ENCODE measurements around the gene FGF19. TPM values are rescaled to one million over a fixed set of nuclear protein-coding genes. Genes with fewer than 3 reads are reported as not detected.

Gene FGF19, protein sequence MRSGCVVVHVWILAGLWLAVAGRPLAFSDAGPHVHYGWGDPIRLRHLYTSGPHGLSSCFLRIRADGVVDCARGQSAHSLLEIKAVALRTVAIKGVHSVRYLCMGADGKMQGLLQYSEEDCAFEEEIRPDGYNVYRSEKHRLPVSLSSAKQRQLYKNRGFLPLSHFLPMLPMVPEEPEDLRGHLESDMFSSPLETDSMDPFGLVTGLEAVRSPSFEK
- not detected in 2 replicates for total RNA-seq (2014; rRNA removed; shearing (Covaris generic))

- in situ Hi-C loops (cut with HindIII; ENCODE audit: low sequenced_read_pairs), result no loop called here
- no peak for DNase-seq (ENCODE audit: low spot score)
Measured at GRCh38 chr11:69703768-69704507, at the start of gene FGF19. Gene FGF19, minus strand, starts transcription at chr11:69704022. Its CDS starts 146 bp downstream, at chr11:69703876.

DNA sequence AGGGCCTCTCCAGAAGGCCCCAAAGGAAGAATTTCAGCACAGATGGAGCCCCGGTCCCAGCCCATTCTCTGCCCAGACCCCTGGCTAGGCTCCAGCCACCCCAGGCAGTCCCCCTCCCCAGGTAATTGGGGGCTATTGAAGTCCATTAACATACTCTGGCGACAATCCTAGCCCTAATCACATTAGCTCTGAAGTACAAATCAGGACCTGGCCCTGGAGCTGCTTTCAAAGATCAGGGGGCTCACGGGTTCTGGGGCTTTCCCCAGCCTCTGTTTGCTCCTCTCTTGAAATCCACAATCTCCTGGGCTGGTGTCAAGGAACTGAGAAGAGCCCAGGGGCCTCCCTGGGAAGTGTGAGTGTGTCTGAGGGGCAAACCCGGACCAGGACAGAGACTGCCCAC, 49.1 kb upstream of the FGF19 start:
- DNase-seq (ENCODE audit: low spot score), result no peak
- in situ Hi-C loops (cut with HindIII; ENCODE audit: low sequenced_read_pairs), result no loop called here

DNA sequence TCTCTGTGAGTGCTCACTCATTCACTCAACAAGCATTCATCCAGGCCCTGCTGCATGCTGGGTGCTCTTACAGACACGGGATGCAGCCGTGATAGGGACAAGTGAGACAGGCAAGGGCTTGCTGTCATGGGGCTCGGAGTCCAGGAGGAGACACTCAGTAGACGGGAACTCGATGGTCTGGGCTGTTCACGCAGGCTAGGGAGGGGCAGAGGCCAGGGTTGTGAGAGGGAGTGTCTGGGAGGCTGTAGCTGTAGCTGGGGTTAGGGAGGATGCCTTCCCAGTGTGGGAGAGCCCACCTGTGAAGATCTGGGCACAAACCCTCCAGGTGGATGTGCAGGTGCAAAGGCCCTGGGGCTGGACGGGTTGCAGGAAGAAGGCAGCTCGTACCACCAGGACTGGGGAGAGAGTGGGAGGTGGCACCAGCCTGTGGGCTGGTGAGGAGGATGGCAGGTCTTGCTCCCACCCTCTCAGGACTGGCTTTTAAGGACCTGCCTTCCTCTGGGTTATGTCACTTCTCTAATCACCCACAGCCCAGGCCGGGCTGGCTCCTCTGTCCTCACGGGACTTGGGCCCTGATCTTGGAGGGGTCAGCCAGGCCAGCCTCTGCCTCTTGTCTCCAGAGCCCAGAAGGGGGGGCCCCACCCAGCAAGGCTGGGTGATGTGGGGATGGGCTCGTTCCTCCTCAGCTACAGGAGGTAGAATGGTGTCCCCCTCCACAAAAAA, 47.2 kb upstream of the FGF19 start:
- in situ Hi-C loops (cut with HindIII; ENCODE audit: low sequenced_read_pairs), result no loop called here
- no peak for DNase-seq (ENCODE audit: low spot score)

GRCh38 chr11:69750108-69750850, 46.5 kb upstream of the FGF19 start:
- in situ Hi-C loops (cut with HindIII; ENCODE audit: low sequenced_read_pairs), result no loop called here
- no peak for DNase-seq (ENCODE audit: low spot score)

DNA sequence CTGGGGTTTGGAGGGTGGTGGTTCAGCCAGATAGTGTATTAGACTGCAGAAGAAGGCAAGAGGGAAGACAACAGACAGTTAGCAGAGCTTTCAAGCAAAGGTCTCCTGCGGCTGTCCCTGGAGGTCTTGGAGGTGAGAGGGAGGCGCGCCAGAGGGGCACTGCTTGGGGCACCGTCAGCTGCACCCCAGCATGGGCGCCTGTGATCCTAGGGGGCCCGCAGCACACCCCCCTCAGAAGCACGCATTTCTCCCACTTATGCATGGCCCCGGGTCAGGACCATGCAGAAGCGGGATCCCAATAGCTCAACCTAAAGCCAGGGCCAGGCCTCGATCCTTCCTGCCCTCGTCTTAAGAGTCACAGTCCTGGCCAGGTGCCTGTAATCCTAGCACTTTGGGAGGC, 44.8 kb upstream of the FGF19 start:
- DNase-seq (ENCODE audit: low spot score), result no peak
- in situ Hi-C loops (cut with HindIII; ENCODE audit: low sequenced_read_pairs), result no loop called here

DNA sequence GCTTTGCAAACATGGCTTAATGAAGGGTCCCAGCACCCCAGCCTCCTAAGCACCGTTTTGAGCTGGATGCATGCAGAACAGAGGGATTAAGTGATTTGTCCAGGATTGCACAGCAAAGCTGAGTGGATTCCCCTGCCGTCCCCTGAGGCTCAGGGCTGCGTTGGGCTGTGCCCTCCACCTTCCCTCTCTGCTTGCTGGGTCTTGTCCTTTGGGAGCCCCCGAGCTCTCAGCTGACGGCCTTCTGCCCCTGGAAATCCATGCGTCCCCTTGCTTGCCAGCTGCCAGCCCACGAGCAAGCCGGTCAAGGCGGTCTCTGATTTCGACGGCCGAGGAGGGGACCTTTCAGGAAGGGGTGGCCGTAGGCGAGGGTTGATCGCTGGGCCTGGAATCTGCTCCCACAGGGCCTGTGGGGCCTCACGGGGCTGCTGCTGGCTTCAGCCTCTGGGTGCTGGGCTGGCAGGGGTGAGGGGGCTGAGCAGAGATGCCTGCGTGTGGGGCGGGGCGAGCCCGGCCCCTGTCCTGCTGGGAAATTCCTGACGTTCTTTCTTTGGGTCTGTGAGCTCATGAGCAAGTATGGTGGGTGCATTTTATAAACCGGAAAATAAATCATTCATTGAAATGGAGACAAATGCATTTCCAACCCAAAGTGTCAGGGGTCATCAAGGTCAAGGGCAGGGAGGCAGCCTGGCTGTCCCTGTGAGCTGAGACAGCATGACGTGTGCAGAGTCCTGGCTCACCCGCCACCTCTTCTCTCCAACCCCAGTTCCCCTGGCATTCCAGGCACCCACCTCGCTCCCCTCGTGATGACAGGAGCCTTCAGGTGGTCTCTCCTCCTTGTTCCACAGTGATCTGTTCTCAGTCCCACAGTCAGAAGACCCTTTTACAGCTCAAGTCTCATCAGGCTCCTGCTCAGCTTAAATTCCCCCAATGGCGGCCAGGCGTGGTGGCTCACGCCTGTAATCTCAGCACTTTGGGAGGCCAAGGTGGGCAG, 43.2 kb upstream of the FGF19 start:
- no peak for DNase-seq (ENCODE audit: low spot score)
- in situ Hi-C loops (cut with HindIII; ENCODE audit: low sequenced_read_pairs), result no loop called here

DNA sequence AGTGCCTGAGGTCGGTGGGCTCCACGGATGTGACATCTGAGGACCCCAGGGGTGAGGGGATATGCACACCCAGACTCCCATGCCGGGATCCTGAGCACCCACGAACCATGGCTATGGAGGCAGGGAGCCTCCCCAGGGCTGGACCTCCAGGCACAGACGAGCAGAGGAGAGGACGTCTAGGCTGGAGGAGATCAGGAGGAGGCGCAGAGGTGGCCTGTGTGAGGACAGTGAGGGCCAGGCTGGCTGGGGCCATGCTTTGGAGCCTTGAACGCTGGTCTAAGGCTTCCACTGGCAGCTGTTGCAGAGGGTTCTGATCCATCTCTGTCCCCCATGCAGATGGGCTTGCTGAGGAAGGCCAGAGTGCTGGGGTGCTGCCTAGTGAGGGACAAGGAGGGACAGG, 42.3 kb upstream of the FGF19 start:
- DNase-seq (ENCODE audit: low spot score), result no peak
- in situ Hi-C loops (cut with HindIII; ENCODE audit: low sequenced_read_pairs), result no loop called here

DNA sequence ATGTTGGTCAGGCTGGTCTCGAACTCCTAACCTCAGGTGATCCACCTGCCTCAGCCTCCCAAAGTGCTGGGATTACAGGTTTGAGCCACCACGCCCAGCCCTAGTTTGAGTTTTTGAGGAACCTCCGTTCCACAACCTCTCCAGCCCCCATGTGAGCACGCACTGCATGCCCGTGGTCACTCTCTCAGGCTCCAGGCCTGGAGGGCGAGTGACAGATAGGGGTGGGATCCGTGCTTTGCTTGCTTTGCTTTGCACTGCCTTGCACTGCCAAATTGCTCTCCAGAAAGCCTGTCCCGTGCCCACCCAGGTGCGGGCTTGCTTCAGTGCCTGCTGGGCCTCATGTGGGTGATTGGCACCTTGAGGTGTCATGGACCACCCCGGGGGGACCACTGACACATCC, 41.4 kb upstream of the FGF19 start:
- DNase-seq (ENCODE audit: low spot score), result no peak
- in situ Hi-C loops (cut with HindIII; ENCODE audit: low sequenced_read_pairs), result no loop called here

- in situ Hi-C loops (cut with HindIII; ENCODE audit: low sequenced_read_pairs), result no loop called here
- DNase-seq (ENCODE audit: low spot score), result no peak
Measured at GRCh38 chr11:69744435-69744834, 40.6 kb upstream of the FGF19 start.

DNA sequence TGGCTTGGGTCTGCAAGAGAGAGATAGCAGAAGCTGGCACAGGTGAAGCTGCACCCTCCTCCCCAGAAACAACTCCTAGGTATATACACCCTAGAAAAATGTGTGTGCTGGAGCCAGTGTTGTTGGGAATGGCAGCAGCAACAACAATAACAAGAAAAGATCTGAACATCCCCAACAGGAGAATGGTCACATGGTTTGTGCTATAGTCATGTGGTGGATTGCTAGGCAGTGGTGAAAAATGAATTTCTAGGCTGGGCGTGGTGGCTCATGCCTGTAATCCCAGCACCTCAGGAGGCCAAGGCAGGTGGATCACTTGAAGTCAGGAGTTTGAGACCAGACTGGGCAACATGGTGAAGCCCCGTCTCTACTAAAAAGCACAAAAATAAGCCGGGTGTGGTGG, 31.0 kb upstream of the FGF19 start:
- no peak for DNase-seq (ENCODE audit: low spot score)
- in situ Hi-C loops (cut with HindIII; ENCODE audit: low sequenced_read_pairs), result no loop called here

GRCh38 chr11:69734367-69734766, 30.5 kb upstream of the FGF19 start:
- DNase-seq (ENCODE audit: low spot score), result no peak
- in situ Hi-C loops (cut with HindIII; ENCODE audit: low sequenced_read_pairs), result no loop called here

DNA sequence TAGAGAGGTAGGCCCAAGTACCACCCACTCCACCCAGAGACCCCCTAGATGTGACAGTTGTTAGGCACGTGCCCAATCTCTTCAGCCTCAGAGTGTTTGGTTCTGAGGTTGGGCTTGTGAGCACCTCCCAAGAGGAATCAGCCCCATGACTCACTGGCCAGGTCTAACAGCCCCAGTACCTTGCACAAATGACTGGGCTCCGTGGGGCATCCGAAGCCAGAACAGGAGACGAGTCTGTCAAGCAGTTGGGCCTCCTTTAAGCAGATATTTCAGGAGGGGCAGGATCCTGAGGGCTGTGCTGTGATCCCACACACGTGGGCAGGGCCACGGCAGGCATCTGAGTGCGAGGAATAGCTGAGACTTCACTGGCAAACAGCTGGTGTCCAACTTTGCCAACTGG, 29.1 kb upstream of the FGF19 start:
- in situ Hi-C loops (cut with HindIII; ENCODE audit: low sequenced_read_pairs), result no loop called here
- no peak for DNase-seq (ENCODE audit: low spot score)

- in situ Hi-C loops (cut with HindIII; ENCODE audit: low sequenced_read_pairs), result no loop called here
- no peak for DNase-seq (ENCODE audit: low spot score)
Measured at GRCh38 chr11:69731110-69731509, 27.3 kb upstream of the FGF19 start.

- DNase-seq (ENCODE audit: low spot score), result no peak
- in situ Hi-C loops (cut with HindIII; ENCODE audit: low sequenced_read_pairs), result no loop called here
Measured at GRCh38 chr11:69730500-69730899, 26.7 kb upstream of the FGF19 start.

GRCh38 chr11:69729252-69729651, 25.4 kb upstream of the FGF19 start:
- in situ Hi-C loops (cut with HindIII; ENCODE audit: low sequenced_read_pairs), result no loop called here
- no peak for DNase-seq (ENCODE audit: low spot score)

DNA sequence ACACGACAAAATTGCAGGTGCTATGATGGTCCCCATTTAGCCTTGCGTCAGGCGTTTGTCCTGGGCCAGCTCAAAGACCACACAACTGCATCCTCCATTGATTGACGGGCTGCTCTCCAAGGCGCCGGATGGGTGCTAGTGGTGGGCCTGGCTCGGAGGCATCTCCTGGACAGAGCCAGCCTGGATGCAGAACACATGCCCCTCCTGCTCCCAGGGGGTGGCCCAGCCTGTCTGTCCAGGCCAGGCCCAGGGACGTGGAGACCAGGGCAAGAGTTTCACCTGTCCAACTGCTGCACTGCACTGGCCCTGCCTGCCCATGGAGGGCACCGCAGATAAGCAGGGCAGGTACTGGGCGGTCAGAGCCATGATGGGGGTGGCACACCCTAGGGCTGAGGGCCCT, 23.4 kb upstream of the FGF19 start:
- in situ Hi-C loops (cut with HindIII; ENCODE audit: low sequenced_read_pairs), result no loop called here
- no peak for DNase-seq (ENCODE audit: low spot score)

DNA sequence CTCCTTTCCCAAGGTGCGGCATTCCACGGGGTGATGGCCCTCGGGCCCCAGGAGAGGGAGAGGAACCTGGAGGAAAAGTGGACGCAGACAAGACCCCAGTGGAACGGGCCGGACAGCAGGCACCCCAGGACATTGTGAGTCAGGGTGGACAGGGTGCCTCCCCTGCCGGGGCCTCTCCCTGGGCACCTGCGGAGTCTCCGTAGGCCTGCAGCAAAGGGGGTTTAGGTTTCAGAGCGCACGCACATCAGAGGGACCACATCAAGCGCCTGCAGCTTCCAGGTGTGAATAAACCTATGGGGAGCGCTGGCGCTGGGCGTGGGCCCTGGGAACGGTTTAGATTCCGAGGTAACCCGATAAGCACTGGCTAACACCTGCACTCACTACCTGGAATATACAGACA, 22.7 kb upstream of the FGF19 start:
- no peak for DNase-seq (ENCODE audit: low spot score)
- in situ Hi-C loops (cut with HindIII; ENCODE audit: low sequenced_read_pairs), result no loop called here

DNA sequence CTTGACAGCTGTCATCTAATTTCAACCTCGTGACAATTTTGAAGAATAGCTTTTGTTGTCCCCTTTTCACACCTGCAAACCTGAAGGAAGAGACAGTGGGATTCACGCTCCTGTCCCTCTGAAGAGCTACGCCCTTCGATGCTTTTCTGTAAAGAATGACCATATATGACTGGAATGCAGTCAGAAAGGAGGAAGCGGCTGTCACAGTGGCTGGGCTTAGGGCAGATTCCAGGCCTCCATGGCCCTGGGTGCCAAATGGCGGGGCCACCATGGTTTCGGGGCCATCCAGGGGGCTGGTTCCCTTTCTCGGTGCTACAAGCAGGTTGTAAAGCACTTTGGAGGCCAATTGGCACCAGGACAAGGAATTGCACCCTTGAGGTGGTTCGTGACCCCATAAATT, 22.2 kb upstream of the FGF19 start:
- no peak for DNase-seq (ENCODE audit: low spot score)
- in situ Hi-C loops (cut with HindIII; ENCODE audit: low sequenced_read_pairs), result no loop called here

GRCh38 chr11:69721745-69722144, 17.9 kb upstream of the FGF19 start:
- peak; percentile 24 for DNase-seq (ENCODE audit: low spot score)
- in situ Hi-C loops (cut with HindIII; ENCODE audit: low sequenced_read_pairs), result no loop called here

Data from G401 (cell line).